GM04503 (cell line): ENCODE data around the gene BBS2.

Experiments
- DNase-seq: peaks from one replicate; pipeline ENCODE4 v3.0.0-alpha.2; 2012; ENCODE audit warnings: low read depth

BBS2 gene

GRCh38 chr16:56475201-56475600 lies 44.6 kb downstream of the BBS2 start:
- no peak for DNase-seq

GRCh38 chr16:56470666-56471065 lies 49.2 kb downstream of the BBS2 start:
- DNase-seq, result no peak

- DNase-seq, result no peak
These were observed 49.6 kb downstream of the BBS2 start for GRCh38 chr16:56470232-56470631.

GRCh38 chr16:56469748-56470147 lies 50.1 kb downstream of the BBS2 start:
- no peak for DNase-seq

- no peak for DNase-seq
These were observed 51.0 kb downstream of the BBS2 start for GRCh38 chr16:56468800-56469199.

- DNase-seq, result no peak
These were observed 53.5 kb downstream of the BBS2 start for GRCh38 chr16:56466344-56466743.

- DNase-seq, result no peak
These were observed 56.7 kb downstream of the BBS2 start for GRCh38 chr16:56463153-56463552.

GRCh38 chr16:56462064-56462796 lies 57.6 kb downstream of the BBS2 start:
- DNase-seq, result no peak

- DNase-seq, result no peak
These were observed 59.7 kb downstream of the BBS2 start for GRCh38 chr16:56460101-56460500.

GRCh38 chr16:56457927-56458470 lies 61.8 kb downstream of the BBS2 start:
- no peak for DNase-seq

GRCh38 chr16:56451753-56452689 lies 67.8 kb downstream of the BBS2 start:
- peak; percentile 32 for DNase-seq

GRCh38 chr16:56450986-56451752 lies 68.7 kb downstream of the BBS2 start, which contains the start of the genes NUDT21 and OGFOD1:
NUDT21 (minus strand) TSS chr16:56451332; CDS start chr16:56451202, 130 bp downstream.
OGFOD1 (plus strand) TSS chr16:56451554; CDS start chr16:56451613, 59 bp downstream.
- DNase-seq, result peak; percentile 96

GRCh38 chr16:56450275-56450985 lies 69.4 kb downstream of the BBS2 start:
- DNase-seq, result peak; percentile 1

GRCh38 chr16:56448005-56448404 lies 71.8 kb downstream of the BBS2 start:
- no peak for DNase-seq

GRCh38 chr16:56447286-56447685 lies 72.5 kb downstream of the BBS2 start:
- DNase-seq, result no peak

GRCh38 chr16:56438038-56438437 lies 81.8 kb downstream of the BBS2 start:
- DNase-seq, result no peak

- no peak for DNase-seq
These were observed 83.6 kb downstream of the BBS2 start for GRCh38 chr16:56436258-56436657.
